A549 treated with ZK216348 at 1 μM for 4 hours (cell line): Measurements from ENCODE around the gene CDC42EP5. TPM values are rescaled to one million over a fixed set of nuclear protein-coding genes. Genes with fewer than 3 reads are reported as not detected.

ENCODE experiments used
- total RNA-seq: library from RNA; stranded (reverse); fragments of 200-300 nt; extraction: Qiagen RNA extraction; gene quantifications from 5 replicates; pipeline ENCODE4 v1.2.3, GENCODE V29; 2022; ENCODE audit warnings: low read depth

CDC42EP5 gene, protein sequence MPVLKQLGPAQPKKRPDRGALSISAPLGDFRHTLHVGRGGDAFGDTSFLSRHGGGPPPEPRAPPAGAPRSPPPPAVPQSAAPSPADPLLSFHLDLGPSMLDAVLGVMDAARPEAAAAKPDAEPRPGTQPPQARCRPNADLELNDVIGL
- total RNA-seq, result 0.18 to 0.31 TPM in 2 of 5 replicates, not detected in the others

GRCh38 chr19:54473071-54473891 is at the start of gene CDC42EP5:
TSS of gene CDC42EP5 (minus strand) at chr19:54473296. CDS start at chr19:54465547, 7,749 bp downstream.

GRCh38 chr19:54502518-54503048 is 29.5 kb upstream of the CDC42EP5 start, which contains the start of gene LAIR2:
TSS of gene LAIR2 (plus strand) at chr19:54502831. CDS start at chr19:54502919, 88 bp downstream.

GRCh38 chr19:54463531-54464043 is 9.5 kb downstream of the CDC42EP5 start, which contains the start of gene LENG9:
TSS of gene LENG9 (minus strand) at chr19:54463778. CDS start at chr19:54463526, 252 bp downstream.

DNA sequence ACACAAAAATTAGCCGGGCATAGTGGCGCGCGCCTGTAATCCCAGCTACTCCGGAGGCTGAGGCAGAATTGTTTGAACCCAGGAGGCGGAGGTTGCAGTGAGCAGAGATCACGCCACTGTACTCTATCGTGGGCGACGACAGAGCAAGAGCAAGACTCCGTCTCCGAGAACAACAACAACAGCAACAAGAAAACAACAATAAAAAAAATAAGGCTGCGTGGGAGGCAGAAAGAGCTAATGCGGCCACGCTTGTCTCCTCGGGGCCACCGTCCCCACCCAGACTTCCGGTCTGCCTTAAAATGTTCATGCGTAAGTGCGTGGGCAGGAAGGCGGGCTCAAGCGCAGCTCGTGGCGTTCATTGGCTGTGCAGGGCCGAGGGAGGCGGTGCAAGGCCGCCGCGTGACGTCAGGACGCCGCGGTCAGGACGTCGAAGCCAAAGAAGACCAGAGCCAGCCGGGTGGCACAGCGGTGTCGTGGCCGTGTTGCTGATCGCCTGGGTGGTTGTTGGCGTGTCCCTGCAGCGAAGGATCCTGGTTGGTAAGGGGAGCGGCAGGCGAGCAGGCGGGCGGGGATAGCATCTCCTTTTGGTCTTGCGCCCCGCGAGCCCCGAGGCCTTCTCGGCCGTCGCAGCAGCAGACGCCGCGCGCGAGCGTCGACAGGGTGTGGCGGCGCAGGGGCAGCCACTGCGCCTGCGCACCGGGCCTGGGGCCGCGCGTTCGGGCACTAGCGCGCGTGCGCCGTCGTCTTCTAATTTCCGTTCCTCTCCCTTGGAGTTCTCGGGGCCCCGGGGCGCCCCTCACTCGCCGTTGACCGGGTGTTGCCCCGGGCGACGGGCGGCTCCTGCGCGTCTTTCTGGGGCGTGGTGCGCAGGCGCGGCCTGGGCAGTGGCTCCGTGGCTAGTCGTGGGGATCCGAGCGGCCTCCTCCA is 24.1 kb downstream of the CDC42EP5 start, which contains the start of gene LENG8:
LENG8 (plus strand) TSS at position 426 of the 927 bp plus-strand sequence. CDS start 2,146 bp downstream, outside the sequence.

DNA sequence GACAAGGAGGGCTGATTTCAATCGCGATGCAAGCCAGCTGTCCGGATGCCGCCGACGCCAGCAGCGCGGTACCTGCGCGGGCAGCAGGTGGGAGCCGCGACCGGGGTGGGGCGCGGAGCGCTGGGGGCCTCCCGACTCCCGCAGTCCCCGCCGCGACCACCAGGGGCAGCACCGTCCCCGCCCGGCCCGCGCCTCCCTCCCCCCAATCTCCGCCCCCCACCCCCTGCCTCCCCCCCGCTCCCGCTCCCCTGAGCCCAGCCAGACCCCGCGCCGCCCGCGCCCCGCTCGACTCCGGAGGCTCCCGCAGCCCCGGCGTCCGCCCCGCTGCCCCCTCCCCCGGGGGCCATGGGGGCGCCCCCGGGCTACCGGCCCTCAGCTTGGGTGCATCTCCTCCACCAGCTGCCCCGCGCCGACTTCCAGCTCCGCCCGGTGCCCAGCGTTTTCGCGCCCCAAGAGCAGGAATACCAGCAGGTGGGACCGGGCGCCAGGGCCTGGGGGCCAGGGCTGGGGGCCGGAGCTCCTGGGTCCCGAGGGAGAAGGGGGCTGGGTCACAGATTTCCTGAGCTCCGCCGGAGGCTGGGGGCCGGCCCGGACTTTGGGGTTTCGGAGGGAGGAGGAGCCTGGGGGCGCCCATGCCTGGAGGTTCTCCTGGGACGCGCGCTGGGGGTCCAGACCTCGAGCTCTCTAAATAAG is 57.7 kb downstream of the CDC42EP5 start, which contains the start of gene TTYH1:
TTYH1 (plus strand) TSS at position 257 of the 693 bp plus-strand sequence; CDS start at position 346, 89 bp downstream.

Other genes starting within 250 kb of the CDC42EP5 start
- gene LILRA6, start 230.5 kb downstream of the CDC42EP5 start, total RNA-seq, result 0.09 TPM in 1 of 5 replicates, not detected in the others
- gene LILRB5, start 216.0 kb downstream of the CDC42EP5 start, total RNA-seq, result 0.04 TPM in 1 of 5 replicates, not detected in the others
- gene LILRB2, start 192.2 kb downstream of the CDC42EP5 start, total RNA-seq, result 0.05 to 0.14 TPM (median 0.05 TPM) in 3 of 5 replicates, not detected in the others
- gene LILRA5, start 160.1 kb downstream of the CDC42EP5 start, total RNA-seq, result not detected in 5 replicates
- gene LILRA4, start 134.1 kb downstream of the CDC42EP5 start, total RNA-seq, result not detected in 5 replicates
- not detected in 5 replicates for gene LAIR1, start 108.4 kb downstream of the CDC42EP5 start, total RNA-seq
- gene TTYH1, start 57.8 kb downstream of the CDC42EP5 start, total RNA-seq, result 0.08 to 0.15 TPM in 2 of 5 replicates, not detected in the others
- gene LENG8, start 24.1 kb downstream of the CDC42EP5 start, total RNA-seq, result 52.4 to 151 TPM (median 125 TPM) in 5 replicates
- 3.0 to 8.6 TPM (median 7.8 TPM) in 5 replicates for gene LENG9, start 9.5 kb downstream of the CDC42EP5 start, total RNA-seq
- gene LAIR2, start 29.5 kb upstream of the CDC42EP5 start, total RNA-seq, result not detected in 5 replicates
- 0.09 TPM in 1 of 5 replicates, not detected in the others for gene LILRA2, start 100.5 kb upstream of the CDC42EP5 start, total RNA-seq
- gene LILRA1, start 120.3 kb upstream of the CDC42EP5 start, total RNA-seq, result not detected in 5 replicates
- gene LILRB1, start 157.2 kb upstream of the CDC42EP5 start, total RNA-seq, result 0.07 TPM in 1 of 5 replicates, not detected in the others
- not detected in 5 replicates for gene LILRB4, start 189.7 kb upstream of the CDC42EP5 start, total RNA-seq